Ovary (tissue), 9 donors: ENCODE data around the gene TENM4. TPM values are rescaled to one million over a fixed set of nuclear protein-coding genes. Genes with fewer than 3 reads are reported as not detected.

Source experiments
- DNase-seq, 5 donors: peaks; one replicate each; pipeline ENCODE4 v3.0.0-alpha.2; 2019 to 2020
- H3K27ac ChIP-seq, 2 donors: fragments of 200-600 bp; one replicate each; pipeline versions ENCODE4 v1.5.1 to v1.8.0; 2019 to 2022
- H3K27me3 ChIP-seq: fragments of 200-600 bp; one replicate; pipeline ENCODE4 v1.8.0; 2022
- H3K36me3 ChIP-seq: fragments of 200-600 bp; sonication (generic); one replicate; pipeline ENCODE4 v1.5.1; 2019
- H3K4me1 ChIP-seq: one replicate; pipeline ENCODE4 v1.8.1; 2013; ENCODE audit warnings: mild to moderate bottlenecking, moderate library complexity; ENCODE audit not compliant: insufficient read depth
- H3K4me3 ChIP-seq: fragments of 200-600 bp; sonication (generic); one replicate; pipeline ENCODE4 v1.5.1; 2017
- H3K9me3 ChIP-seq, 2 donors: fragments of 200-600 bp in 1 of 2; sonication (generic) in 1 of 2; one replicate each; pipeline versions ENCODE4 v1.5.1 to v1.8.1; 2013 to 2019; ENCODE audit warnings: mild to moderate bottlenecking in 1 of 2, moderate library complexity in 1 of 2
- EP300 ChIP-seq: sonication (generic); formaldehyde crosslinking; IDR thresholded peaks from one replicate; pipeline ENCODE4 v1.6.1; 2017; ENCODE audit warnings: antibody characterized with exemption
- POLR2A ChIP-seq: fragments of 450-650 bp; IDR thresholded peaks from one replicate; pipeline ENCODE4 v1.6.1; 2017; ENCODE audit warnings: antibody characterized with exemption, mild to moderate bottlenecking, moderate library complexity
- WGBS, 3 donors: extraction: QIAGEN DNeasy Blood & Tissue Kit in 1 of 3; methylation state at CpG; one replicate each; pipeline versions ENCODE4 v1.1.5 to v1.1.7; 2013 to 2017; 5-methylcytosine and 5-hydroxymethylcytosine counted together
- intact Hi-C, 4 donors: fragments of 100-400 bp; cut with DNase I; formaldehyde crosslinking; loops; one replicate each; pipeline versions ENCODE4 v1.11.0 to v1.15.1; 2022 to 2023
- polyA plus RNA-seq, 2 donors: library from polyadenylated mRNA; stranded (reverse); fragments of 200-250 nt in 1 of 2; fragments of 350-450 nt in 1 of 2; fragmentation: Illumina TruSeq in 1 of 2; extraction: RNeasy Lipid Tissue Mini Kit (QIAGEN cat#74804) in 1 of 2; gene quantifications; one replicate each; pipeline ENCODE4 v1.2.3, GENCODE V29; 2013 to 2014
- total RNA-seq, 7 donors: library from RNA; depleted of rRNA in 2 of 7; stranded (reverse); fragments of >200 nt in 2 of 7; fragmentation: NEBNext Ultra II Directional in 3 of 7; extraction: Animal tissue kit (Norgen Biotek cat#: 25700) in 3 of 7; gene quantifications; one replicate each; pipeline versions ENCODE4 v1.1.0 to v1.2.4, GENCODE V29; 2016 to 2023
- TF ChIP-seq, protein P1 (sequence below), 3 donors: fragments of 450-650 bp in 2 of 3; fragments of 200-600 bp in 1 of 3; IDR thresholded peaks; one replicate each; pipeline versions ENCODE4 v1.5.1 to v1.8.0; 2016 to 2022; ENCODE audit warnings: antibody characterized with exemption in 3 of 3, mild to moderate bottlenecking in 1 of 3
- donor health status: DM: no; HTN: no; CAD: no; lungs with moderate emphysema.
- donor health status: DM: no; HTN: no; CAD: no.
- donor health status: Bipolar disorder and iron deficiency.
- donor health status: DM: yes; HTN: yes; CAD: no.
- donor health status: DM: no; HTN: no; CAD: no.
- donor health status: DM: yes; HTN: yes; CAD: no.

TENM4 gene
- total and polyA plus RNA-seq, 9 donors, result 11.0 to 206 (median 107) TPM

DNA sequence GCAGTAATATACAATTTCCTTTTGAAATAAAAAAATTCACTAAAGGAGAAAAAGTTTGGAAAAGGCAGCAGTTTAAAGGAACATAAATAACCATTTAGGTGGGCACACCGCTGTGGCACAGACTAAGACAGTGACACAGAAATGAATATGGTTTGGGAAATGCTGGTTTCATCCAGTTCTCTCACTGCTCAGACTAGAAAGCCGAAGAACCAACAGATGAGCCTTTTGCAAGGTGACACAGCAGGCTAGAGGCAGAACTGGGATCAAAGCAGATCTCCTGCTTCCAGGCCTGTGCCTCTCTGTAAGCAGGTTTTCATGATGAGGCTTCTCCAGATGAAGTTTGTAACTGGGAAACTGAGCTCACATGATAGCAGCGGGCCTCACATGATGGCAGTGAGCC lies 486.1 kb downstream of the TENM4 start:
- Histone ChIP-seq H3K27ac (no peak overlapping the region), H3K36me3 (no peaks in the 10 kb centered on the region), H3K27me3 (no peaks in the 10 kb centered on the region), H3K4me3 (no peak overlapping the region), H3K9me3 (no peaks in the 10 kb centered on the region), H3K4me1 (peaks cover 3% of the 10 kb centered on the region)
- no peak for DNase-seq
- 92 to 99% (median 97%) methylated on average over 3 of the region's 3 CpGs for WGBS, 3 donors
- intact Hi-C loops, result loop anchor here in 1 of 4 donors (5.0 kb wide), 1 partner anchor 538 kb away; no protein-coding TSS in a partner anchor
- TF ChIP-seq POLR2A (no peak), EP300 (no peak)
- TF ChIP-seq, protein P1, sequence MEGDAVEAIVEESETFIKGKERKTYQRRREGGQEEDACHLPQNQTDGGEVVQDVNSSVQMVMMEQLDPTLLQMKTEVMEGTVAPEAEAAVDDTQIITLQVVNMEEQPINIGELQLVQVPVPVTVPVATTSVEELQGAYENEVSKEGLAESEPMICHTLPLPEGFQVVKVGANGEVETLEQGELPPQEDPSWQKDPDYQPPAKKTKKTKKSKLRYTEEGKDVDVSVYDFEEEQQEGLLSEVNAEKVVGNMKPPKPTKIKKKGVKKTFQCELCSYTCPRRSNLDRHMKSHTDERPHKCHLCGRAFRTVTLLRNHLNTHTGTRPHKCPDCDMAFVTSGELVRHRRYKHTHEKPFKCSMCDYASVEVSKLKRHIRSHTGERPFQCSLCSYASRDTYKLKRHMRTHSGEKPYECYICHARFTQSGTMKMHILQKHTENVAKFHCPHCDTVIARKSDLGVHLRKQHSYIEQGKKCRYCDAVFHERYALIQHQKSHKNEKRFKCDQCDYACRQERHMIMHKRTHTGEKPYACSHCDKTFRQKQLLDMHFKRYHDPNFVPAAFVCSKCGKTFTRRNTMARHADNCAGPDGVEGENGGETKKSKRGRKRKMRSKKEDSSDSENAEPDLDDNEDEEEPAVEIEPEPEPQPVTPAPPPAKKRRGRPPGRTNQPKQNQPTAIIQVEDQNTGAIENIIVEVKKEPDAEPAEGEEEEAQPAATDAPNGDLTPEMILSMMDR (IDR thresholded peaks at IDR 0.05), result no peak

DNA sequence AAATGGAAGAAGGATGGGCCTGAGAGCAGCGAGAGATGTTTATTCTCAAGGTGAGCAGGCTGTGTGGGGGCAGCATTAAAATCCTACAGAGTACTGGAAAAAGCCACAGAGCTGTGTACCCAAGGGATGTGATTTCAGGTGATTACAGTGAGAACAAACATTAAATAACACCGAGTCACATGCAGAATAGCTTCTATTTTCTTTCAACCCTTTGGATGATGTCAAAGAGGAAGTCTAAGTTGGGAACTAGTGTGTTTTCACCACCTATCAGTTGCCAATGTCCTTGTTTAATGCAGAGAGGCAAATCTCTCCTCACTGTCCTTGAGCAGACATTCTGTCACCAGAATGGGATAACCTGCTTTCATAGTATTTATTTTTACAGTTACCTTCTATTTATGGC lies 486.6 kb downstream of the TENM4 start:
- no peak for DNase-seq
- H3K27ac ChIP-seq, result no peak overlapping the region
- WGBS, 3 donors, result 82 to 94% (median 92%) methylated on average over 2 of the region's 2 CpGs
- no peaks in the 10 kb centered on the region for H3K36me3 ChIP-seq
- TF ChIP-seq, protein P1 (IDR thresholded peaks at IDR 0.05), result no peak
- TF ChIP-seq POLR2A (no peak), EP300 (no peak)
- intact Hi-C loops, result loop anchor here in 1 of 4 donors (5.0 kb wide), 1 partner anchor 538 kb away; no protein-coding TSS in a partner anchor
- H3K4me3 ChIP-seq, result no peak overlapping the region
- H3K4me1 ChIP-seq, result peaks cover 3% of the 10 kb centered on the region
- H3K9me3 ChIP-seq, result no peaks in the 10 kb centered on the region
- H3K27me3 ChIP-seq, result no peaks in the 10 kb centered on the region

DNA sequence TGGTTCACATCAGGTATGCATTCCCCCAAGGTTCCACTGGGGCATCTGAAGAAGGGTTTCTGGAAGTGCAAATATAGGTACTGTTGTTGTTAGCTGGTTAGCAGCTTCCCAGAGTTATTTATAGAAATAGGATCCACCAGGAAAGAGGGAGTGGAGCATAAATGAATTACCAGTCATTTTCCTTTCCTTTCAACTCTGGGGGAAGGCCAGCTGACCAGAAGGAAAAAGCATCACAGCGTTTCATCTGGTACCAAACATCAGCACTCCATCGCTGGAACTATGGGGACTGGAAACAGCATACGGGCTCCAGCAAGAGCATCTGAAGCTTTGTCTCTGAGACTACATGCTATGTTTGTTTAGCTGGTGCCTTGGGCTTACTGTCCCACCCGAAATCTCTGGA lies 487.9 kb downstream of the TENM4 start:
- DNase-seq, result no peak
- H3K4me3 ChIP-seq, result no peak overlapping the region
- no peak for TF ChIP-seq POLR2A
- no peak for TF ChIP-seq EP300
- TF ChIP-seq, protein P1 (IDR thresholded peaks at IDR 0.05), result no peak
- no peak overlapping the region for H3K27ac ChIP-seq
- no peaks in the 10 kb centered on the region for H3K27me3 ChIP-seq
- 46 to 54% (median 53%) methylated on average over 4 of the region's 4 CpGs for WGBS, 3 donors
- no peaks in the 10 kb centered on the region for H3K36me3 ChIP-seq
- intact Hi-C loops, result loop anchor here in 1 of 4 donors (5.0 kb wide), 1 partner anchor 539 kb away; no protein-coding TSS in a partner anchor
- no peaks in the 10 kb centered on the region for H3K9me3 ChIP-seq
- H3K4me1 ChIP-seq, result peaks cover 3% of the 10 kb centered on the region

DNA sequence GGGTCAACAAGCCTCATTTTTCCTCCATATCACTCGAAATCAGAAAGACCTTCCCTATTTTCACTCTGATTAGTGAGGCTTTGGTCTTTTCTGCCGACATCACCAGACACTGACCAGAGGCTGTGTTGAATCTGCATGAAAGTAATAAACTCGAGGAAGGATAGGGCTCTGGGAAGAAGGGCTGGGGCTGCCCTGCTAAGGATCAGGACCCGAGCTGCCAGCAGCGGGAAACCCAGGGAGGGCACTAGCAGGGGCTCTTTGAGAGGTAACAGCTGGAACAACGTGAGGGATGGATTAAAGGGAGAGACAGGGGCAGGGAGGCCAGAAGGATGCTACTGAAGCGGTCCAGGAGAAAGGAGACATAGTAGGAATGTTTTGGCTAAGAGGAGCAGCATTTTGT lies 488.7 kb downstream of the TENM4 start:
- intact Hi-C loops, result loop anchor here in 1 of 4 donors (5.0 kb wide), 1 partner anchor 540 kb away; no protein-coding TSS in a partner anchor
- no peaks in the 10 kb centered on the region for H3K36me3 ChIP-seq
- H3K9me3 ChIP-seq, result no peaks in the 10 kb centered on the region
- 76 to 90% (median 86%) methylated on average over 7 of the region's 7 CpGs for WGBS, 3 donors
- no peak overlapping the region for H3K27ac ChIP-seq
- no peak for DNase-seq
- no peak overlapping the region for H3K4me3 ChIP-seq
- H3K4me1 ChIP-seq, result peaks cover 3% of the 10 kb centered on the region
- H3K27me3 ChIP-seq, result no peaks in the 10 kb centered on the region
- TF ChIP-seq, protein P1 (IDR thresholded peaks at IDR 0.05), result no peak
- TF ChIP-seq POLR2A (no peak), EP300 (no peak)
